HEK293 (cell line): ENCODE results near the gene CBX2.

Experiments used
- CTCF ChIA-PET: fragments of 350-600 bp; formaldehyde crosslinking; extraction: SDS; loops from one replicate; lab custom pipeline; 2021; ENCODE audit warnings: antibody characterized with exemption; lab: Yijun Ruan, JAX
- POLR2A ChIA-PET: fragments of 300-600 bp; formaldehyde crosslinking; extraction: SDS; loops from one replicate; lab custom pipeline; 2020; ENCODE audit warnings: antibody characterized with exemption, inconsistent platforms; lab: Yijun Ruan, JAX
- H3K27ac ChIP-seq: fragments of 200-500 bp; sonication (Bioruptor generic); 2 replicates; pipeline ENCODE4 v1.5.1; 2014; ENCODE audit warnings: low read depth, low read length, control low read depth, inconsistent platforms; ENCODE audit errors: extremely low read depth
- H3K36me3 ChIP-seq, 2 experiments: fragments of 200-500 bp in 1 of 2; sonication (Bioruptor generic) in 1 of 2; 1 replicate in 1 of 2; 2 replicates in 1 of 2; pipeline ENCODE4 v1.5.1; 2014 to 2017; ENCODE audit warnings: inconsistent platforms in 2 of 2, low read length in 2 of 2; ENCODE audit not compliant: control insufficient read depth in 2 of 2, insufficient read depth in 1 of 2
- H3K4me1 ChIP-seq: fragments of 200-500 bp; sonication (Bioruptor generic); 2 replicates; pipeline ENCODE4 v1.5.1; 2014; ENCODE audit warnings: mild to moderate bottlenecking, low read length, inconsistent platforms; ENCODE audit not compliant: control insufficient read depth, insufficient read depth
- H3K4me3 ChIP-seq: 2 replicates; pipeline ENCODE4 v1.5.1; 2011; ENCODE audit warnings: low read depth, mild to moderate bottlenecking, control low read depth, low read length, moderate library complexity
- H3K9me3 ChIP-seq: fragments of 200-500 bp; sonication (Bioruptor generic); 2 replicates; pipeline ENCODE4 v1.5.1; 2014; ENCODE audit warnings: low read depth, low read length, inconsistent platforms; ENCODE audit not compliant: control insufficient read depth, insufficient read depth
- EGR2 ChIP-seq: fragments of 450-650 bp; formaldehyde crosslinking; IDR thresholded peaks from 2 replicates; pipeline ENCODE4 v1.5.1; 2016; ENCODE audit warnings: low read depth, missing biosample characterization, missing genetic modification characterization
- INSM2 ChIP-seq: fragments of 450-650 bp; formaldehyde crosslinking; IDR thresholded peaks from 2 replicates; pipeline ENCODE4 v1.5.1; 2016; ENCODE audit warnings: missing biosample characterization, missing genetic modification characterization
- PRDM10 ChIP-seq: fragments of 450-650 bp; formaldehyde crosslinking; IDR thresholded peaks from 2 replicates; pipeline ENCODE4 v1.5.1; 2016; ENCODE audit warnings: missing biosample characterization, missing genetic modification characterization
- PRDM6 ChIP-seq: fragments of 450-650 bp; formaldehyde crosslinking; IDR thresholded peaks from 2 replicates; pipeline ENCODE4 v1.5.1; 2017; ENCODE audit warnings: missing biosample characterization, missing genetic modification characterization
- REST ChIP-seq: fragments of 450-650 bp; formaldehyde crosslinking; IDR thresholded peaks from 2 replicates; pipeline ENCODE4 v1.5.1; 2016; ENCODE audit warnings: missing biosample characterization, missing genetic modification characterization
- ZBTB17 ChIP-seq: fragments of 450-650 bp; formaldehyde crosslinking; IDR thresholded peaks from 2 replicates; pipeline ENCODE4 v1.5.1; 2016; ENCODE audit warnings: missing biosample characterization, missing genetic modification characterization
- ZBTB21 ChIP-seq: fragments of 450-650 bp; formaldehyde crosslinking; IDR thresholded peaks from 2 replicates; pipeline ENCODE4 v1.5.1; 2017; ENCODE audit warnings: missing biosample characterization, missing genetic modification characterization
- ZBTB7A ChIP-seq: fragments of 450-650 bp; formaldehyde crosslinking; IDR thresholded peaks from 2 replicates; pipeline ENCODE4 v1.5.1; 2016; ENCODE audit warnings: low read depth, missing biosample characterization, missing genetic modification characterization
- ZNF169 ChIP-seq: fragments of 450-650 bp; formaldehyde crosslinking; IDR thresholded peaks from 2 replicates; pipeline ENCODE4 v1.5.1; 2016; ENCODE audit warnings: missing biosample characterization, missing genetic modification characterization
- ZNF184 ChIP-seq: fragments of 450-650 bp; IDR thresholded peaks from 2 replicates; pipeline ENCODE4 v1.5.1; 2018; ENCODE audit warnings: missing biosample characterization, mild to moderate bottlenecking, missing genetic modification characterization
- ZNF214 ChIP-seq: fragments of 450-650 bp; formaldehyde crosslinking; IDR thresholded peaks from 2 replicates; pipeline ENCODE4 v1.5.1; 2017; ENCODE audit warnings: missing biosample characterization, mild to moderate bottlenecking, missing genetic modification characterization, borderline replicate concordance
- ZNF341 ChIP-seq: fragments of 450-650 bp; formaldehyde crosslinking; IDR thresholded peaks from 2 replicates; pipeline ENCODE4; 2016; ENCODE audit warnings: low read depth, missing biosample characterization, missing genetic modification characterization
- ZNF366 ChIP-seq: fragments of 450-650 bp; formaldehyde crosslinking; conservative IDR thresholded peaks from 2 replicates; pipeline ENCODE4 v1.5.1; 2016; ENCODE audit warnings: missing biosample characterization, missing genetic modification characterization
- ZNF48 ChIP-seq: fragments of 450-650 bp; formaldehyde crosslinking; IDR thresholded peaks from 2 replicates; pipeline ENCODE4 v1.5.1; 2016; ENCODE audit warnings: missing biosample characterization, missing genetic modification characterization
- ZNF561 ChIP-seq: fragments of 450-650 bp; IDR thresholded peaks from 2 replicates; pipeline ENCODE4 v1.5.1; 2018; ENCODE audit warnings: missing biosample characterization, missing genetic modification characterization, borderline replicate concordance
- ZNF623 ChIP-seq: fragments of 450-650 bp; formaldehyde crosslinking; IDR thresholded peaks from 2 replicates; pipeline ENCODE4 v1.5.1; 2016; ENCODE audit warnings: missing biosample characterization, missing genetic modification characterization
- ZNF747 ChIP-seq: fragments of 450-650 bp; formaldehyde crosslinking; IDR thresholded peaks from 2 replicates; pipeline ENCODE4 v1.5.1; 2016; ENCODE audit warnings: missing biosample characterization, missing genetic modification characterization

The CBX2 gene

GRCh38 chr17:79740413-79740812 lies 37.5 kb upstream of the CBX2 start:
- Histone ChIP-seq H3K36me3 (no peaks in the 10 kb centered on the region), H3K9me3 (no peaks in the 10 kb centered on the region), H3K4me3 (no peak overlapping the region), H3K4me1 (no peaks in the 10 kb centered on the region; the same call in 1 of the 2 replicates), H3K27ac (no peak overlapping the region)
- peak; percentile 46; the same call in 1 of the 2 replicates for TF ChIP-seq PRDM10 (tag by site-specific recombination)
- no peak for TF ChIP-seq PRDM6 (tag by site-specific recombination)
- ChIA-PET CTCF (interaction anchor here (0.6 to 2.9 kb wide), 13 partner anchors 12 to 215 kb away, joined by 3 to 31 read pairs (median 5); partner anchors contain the start of gene CBX8), POLR2A (interaction anchor here (1.4 kb wide), 1 partner anchor 53 kb away, joined by 3 read pairs; no protein-coding TSS in a partner anchor)

GRCh38 chr17:79741401-79741750 lies 36.6 kb upstream of the CBX2 start:
- H3K9me3 ChIP-seq = no peaks in the 10 kb centered on the region
- H3K36me3 ChIP-seq = no peaks in the 10 kb centered on the region
- TF ChIP-seq INSM2 (no peak), ZBTB7A (tag by site-specific recombination) (no peak), ZNF184 (tag by site-specific recombination) (no peak)
- no peaks in the 10 kb centered on the region; the same call in 1 of the 2 replicates for H3K4me1 ChIP-seq
- peak overlapping the region; percentile 42 for H3K4me3 ChIP-seq
- H3K27ac ChIP-seq = no peak overlapping the region
- CTCF ChIA-PET = interaction anchor here (0.6 to 2.9 kb wide), 33 partner anchors 9 to 695 kb away, joined by 3 to 31 read pairs (median 4); no protein-coding TSS in a partner anchor
- POLR2A ChIA-PET = interaction anchor here (1.0 to 1.4 kb wide), 3 partner anchors 10 to 52 kb away, joined by 3 to 4 read pairs (median 3); no protein-coding TSS in a partner anchor

GRCh38 chr17:79741751-79742588 lies 36.0 kb upstream of the CBX2 start:
- no peaks in the 10 kb centered on the region; the same call in 1 of the 2 replicates for H3K4me1 ChIP-seq
- H3K4me3 ChIP-seq = peak overlapping the region; percentile 42
- POLR2A ChIA-PET = interaction anchor here (1.0 to 1.4 kb wide), 3 partner anchors 10 to 51 kb away, joined by 3 to 4 read pairs (median 3); no protein-coding TSS in a partner anchor
- CTCF ChIA-PET = interaction anchor here (0.6 to 2.9 kb wide), 40 partner anchors 8 to 924 kb away, joined by 3 to 31 read pairs (median 4); no protein-coding TSS in a partner anchor
- no peak overlapping the region; the same call in 1 of the 2 replicates for H3K27ac ChIP-seq
- H3K9me3 ChIP-seq = no peaks in the 10 kb centered on the region
- H3K36me3 ChIP-seq = no peaks in the 10 kb centered on the region
- no peak for TF ChIP-seq ZNF48 (tag by site-specific recombination)
- no peak for TF ChIP-seq EGR2 (tag by site-specific recombination)
- TF ChIP-seq ZBTB21 (tag by site-specific recombination) = no peak
- TF ChIP-seq ZNF747 = no peak
- TF ChIP-seq ZNF623 (tag by site-specific recombination) = no peak
- no peak for TF ChIP-seq ZNF214 (tag by site-specific recombination)
- no peak for TF ChIP-seq REST (tag by site-specific recombination)
- peak; percentile 80; the same call in 1 of the 2 replicates for TF ChIP-seq ZNF561 (tag by site-specific recombination)
- peak; percentile 34 for TF ChIP-seq ZBTB17 (tag by site-specific recombination)
- no peak for TF ChIP-seq ZNF366 (tag by site-specific recombination)
- TF ChIP-seq ZNF341 (tag by site-specific recombination) = peak; percentile 79
- no peak for TF ChIP-seq ZNF169 (tag by site-specific recombination)
